ENCODE results near the gene IGF2BP3. TPM values are rescaled to one million over a fixed set of nuclear protein-coding genes. Genes with fewer than 3 reads are reported as not detected.

IGF2BP3 gene
- total RNA-seq, 1 experiment from 2014 or later = 74.1 TPM

DNA sequence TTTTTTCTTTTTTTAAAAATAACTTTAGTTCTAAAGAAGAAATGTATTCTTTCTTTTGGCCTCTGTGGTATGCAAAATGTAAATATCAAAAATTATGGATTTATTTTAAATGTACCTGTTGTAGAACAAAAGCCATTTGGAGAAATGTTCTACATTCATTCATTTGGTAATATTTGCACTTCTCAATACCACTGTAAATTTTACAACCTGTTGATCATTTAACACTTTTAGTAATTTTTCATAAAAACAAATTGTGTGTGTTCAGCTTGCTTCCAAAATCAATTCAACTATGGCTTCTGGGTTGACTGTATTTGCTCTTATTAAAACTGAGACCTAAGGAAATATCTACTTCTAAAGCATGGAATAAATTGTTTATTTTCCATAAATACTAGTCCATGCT, 2.3 kb upstream of the IGF2BP3 start:
- DNase-seq (ENCODE audit: low spot score) = no peak

DNA sequence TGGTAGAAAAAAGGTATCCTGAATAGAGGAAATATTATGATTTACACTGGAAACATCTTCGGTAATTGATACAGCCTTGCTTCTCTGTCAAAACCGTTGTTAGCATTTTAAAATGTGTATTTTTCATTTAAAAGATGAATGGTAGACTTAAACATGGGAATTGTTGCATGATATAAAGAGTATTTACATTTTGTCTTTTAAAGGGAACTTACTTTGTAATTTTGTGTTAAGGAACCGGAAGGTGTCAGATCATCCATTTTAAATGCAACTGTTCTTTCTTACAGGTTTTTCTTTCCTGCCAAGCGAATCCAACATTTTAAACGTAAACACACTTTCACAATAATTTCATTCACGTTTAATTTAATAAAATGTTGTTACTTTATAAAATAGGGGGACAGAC, 1.8 kb upstream of the IGF2BP3 start:
- DNase-seq (ENCODE audit: low spot score) = no peak

DNA sequence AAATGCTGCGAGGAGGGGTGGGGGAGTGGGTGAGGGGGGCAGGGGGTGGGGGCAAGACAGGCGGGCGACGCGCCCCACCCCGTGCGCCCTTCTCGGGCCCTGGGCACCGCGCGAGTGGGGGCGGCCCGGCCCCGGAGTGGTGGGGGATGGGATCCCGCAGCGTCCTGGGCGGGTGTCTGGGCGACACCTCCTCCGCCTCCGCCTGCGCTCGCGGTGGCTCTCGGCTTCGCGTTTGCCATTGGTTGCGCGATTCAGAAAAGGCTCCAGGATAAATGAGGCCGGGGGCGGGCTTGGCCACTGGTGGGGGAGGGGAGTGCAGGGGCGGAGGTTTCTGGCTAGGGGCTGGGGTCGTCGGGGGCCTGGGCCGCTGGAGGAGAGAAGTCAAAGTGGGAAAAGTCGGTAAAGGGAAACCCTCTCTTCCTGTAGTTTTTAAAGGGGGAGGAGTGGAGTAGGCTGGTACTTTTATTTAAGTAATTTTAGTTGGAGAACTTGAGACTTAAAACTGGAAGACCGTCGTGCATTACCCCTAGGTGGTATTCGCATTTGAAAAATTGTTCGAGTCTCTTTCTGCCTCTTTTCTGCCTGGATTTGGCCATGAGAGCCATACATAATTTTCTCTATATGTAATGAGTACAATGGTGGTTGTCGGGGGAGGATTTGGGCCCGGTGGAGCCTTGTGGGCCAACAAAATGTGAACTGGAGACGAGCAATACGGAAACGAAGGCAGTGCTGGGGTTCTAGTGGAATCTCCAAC, 992 bp upstream of the IGF2BP3 start:
- peak; percentile 84 for DNase-seq (ENCODE audit: low spot score)

- peak; percentile 38 for DNase-seq (ENCODE audit: low spot score)
Observed at GRCh38 chr7:23469961-23470250, 385 bp downstream of the IGF2BP3 start.

GRCh38 chr7:23469150-23469960, 936 bp downstream of the IGF2BP3 start:
- DNase-seq (ENCODE audit: low spot score) = no peak

DNA sequence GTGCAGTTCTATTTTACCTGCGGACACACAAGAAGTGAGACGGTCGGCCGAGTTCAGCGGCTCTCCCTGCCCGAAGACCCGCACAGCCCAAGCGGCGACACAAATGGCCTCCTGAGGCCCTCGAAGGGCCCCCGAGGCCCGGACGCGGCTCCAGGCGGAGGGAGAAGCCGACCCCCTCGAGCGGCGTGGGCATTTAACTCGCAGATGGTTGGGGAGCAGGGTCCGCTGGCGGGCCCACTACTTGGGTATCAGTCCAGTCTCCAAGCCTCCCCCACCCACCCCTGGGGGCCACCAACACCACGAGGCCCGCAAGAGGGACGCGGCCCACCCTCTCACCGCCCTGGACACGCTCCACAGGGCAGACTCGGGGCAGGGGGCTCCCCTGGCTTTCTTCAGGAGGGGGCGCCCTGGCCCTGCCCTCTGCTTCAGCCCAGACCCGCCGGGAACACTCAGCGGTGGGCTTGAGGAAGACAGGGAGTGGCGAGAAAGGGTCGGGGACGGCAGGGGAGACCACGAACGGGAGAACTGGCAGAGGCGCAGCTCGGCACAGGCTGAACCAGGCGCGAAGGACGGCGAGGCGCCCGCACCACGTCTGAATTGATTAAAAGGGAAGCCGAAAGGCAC, 1.7 kb downstream of the IGF2BP3 start:
- no peak for DNase-seq (ENCODE audit: low spot score)

DNA sequence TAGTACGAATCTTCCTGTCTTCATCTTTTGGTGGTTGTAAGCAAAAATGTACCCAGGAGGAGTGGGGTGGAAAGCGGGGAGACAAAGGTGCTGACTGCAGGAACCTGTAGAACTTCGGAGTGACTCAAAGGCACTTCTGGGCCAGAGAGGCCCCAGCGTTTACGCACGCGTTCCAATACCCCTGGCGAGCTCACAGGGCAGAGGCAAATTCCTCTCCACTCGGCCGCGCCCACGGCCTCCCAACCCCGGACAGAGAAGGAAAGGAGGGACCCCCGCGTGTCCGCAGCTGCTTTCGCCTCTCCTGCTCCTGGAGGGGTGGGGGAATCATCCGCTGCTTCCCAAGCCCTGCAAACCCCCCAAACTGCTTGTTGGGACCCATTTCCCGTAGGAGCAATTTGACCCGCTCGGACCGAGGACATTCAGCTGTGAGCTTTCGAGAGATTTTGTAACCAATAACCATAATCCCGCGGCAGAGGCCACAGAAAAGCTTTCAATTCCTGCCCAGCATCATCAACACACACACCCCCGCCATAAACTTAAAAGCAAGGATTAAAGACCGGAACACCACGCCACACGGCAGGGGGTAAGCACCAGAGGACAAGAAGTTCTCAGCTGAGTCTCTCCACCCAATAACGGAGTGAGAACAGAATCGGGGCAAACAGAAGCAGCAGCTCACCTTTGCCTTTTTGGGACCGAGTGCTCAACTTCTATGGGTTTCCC, 2.3 kb downstream of the IGF2BP3 start:
- DNase-seq (ENCODE audit: low spot score) = peak; percentile 48

GRCh38 chr7:23467291-23467805, 2.9 kb downstream of the IGF2BP3 start:
- DNase-seq (ENCODE audit: low spot score) = no peak

GRCh38 chr7:23462846-23463245, 7.4 kb downstream of the IGF2BP3 start:
- DNase-seq (ENCODE audit: low spot score) = peak; percentile 84

DNA sequence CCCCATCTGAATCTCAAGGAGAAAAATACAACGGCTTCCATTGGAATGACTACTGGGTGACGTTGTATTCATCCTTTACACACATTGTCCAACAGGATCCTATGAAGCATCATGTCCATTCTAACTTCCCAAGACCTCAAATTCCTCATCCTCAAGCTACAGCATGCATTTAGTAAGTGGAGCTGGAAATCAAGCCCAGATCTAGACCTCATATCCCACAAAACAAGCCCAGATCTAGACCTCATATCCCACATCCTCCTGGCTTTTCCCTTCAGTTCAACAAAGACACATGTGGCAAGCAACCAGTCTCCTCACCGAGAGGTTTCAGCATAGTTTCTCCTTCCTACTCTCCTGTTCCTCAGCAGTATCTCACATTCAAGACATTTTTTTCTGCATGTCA, 12.2 kb downstream of the IGF2BP3 start:
- DNase-seq (ENCODE audit: low spot score) = no peak

DNA sequence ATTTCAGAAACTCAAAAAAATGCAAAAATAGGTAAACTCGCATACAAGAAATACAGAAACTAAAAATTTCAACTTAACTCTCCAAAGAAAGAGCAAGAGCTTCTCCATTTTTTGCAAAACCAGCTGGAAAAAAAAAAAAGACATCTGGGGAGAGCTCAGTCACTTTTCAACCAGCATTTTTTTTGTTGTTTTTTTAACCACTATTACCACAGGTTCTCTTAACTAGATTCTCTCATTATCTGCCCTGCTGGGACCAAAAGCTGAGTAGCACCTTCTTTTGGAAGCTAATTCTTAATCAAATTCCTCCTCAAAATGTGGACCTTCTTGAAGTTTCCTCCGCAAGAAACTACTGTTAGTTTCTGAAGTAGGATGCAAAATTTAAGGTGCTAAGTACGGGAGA, 14.2 kb downstream of the IGF2BP3 start:
- DNase-seq (ENCODE audit: low spot score) = no peak

DNA sequence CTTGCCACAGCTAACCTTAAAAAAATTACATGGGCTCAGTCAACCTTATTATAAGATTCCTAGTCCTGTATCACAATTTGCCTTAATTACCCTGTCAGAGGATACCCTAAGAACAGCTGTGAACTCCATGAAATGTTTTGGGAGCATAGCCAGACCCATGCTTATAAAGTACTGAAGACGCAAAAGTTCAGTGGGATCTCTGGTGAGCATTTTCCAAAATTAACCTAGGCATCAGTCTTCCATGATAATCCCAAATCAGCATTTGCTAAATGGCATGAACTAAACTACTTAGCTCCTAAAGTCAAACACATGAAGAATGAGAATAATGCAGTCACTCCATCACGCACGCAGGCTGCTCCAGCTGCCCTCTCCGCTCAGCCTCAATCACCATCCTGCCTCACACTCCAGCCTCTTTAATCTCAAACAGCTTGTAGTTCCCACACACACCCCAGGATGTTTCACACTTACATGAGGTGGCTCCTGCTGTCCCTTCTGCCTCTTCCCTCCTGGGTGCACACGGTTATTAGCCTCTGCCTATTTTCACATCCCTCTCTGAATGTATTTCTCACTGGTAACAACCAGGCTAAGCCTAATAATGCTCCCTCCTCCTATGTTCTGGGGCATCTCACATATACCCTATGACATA, 15.3 kb downstream of the IGF2BP3 start:
- no peak for DNase-seq (ENCODE audit: low spot score)

- no peak for DNase-seq (ENCODE audit: low spot score)
Observed at GRCh38 chr7:23450518-23450917, 19.8 kb downstream of the IGF2BP3 start.

- DNase-seq (ENCODE audit: low spot score) = no peak
Observed at GRCh38 chr7:23449941-23450340, 20.4 kb downstream of the IGF2BP3 start.

- no peak for DNase-seq (ENCODE audit: low spot score)
Observed at GRCh38 chr7:23445326-23445725, 25.0 kb downstream of the IGF2BP3 start.

- DNase-seq (ENCODE audit: low spot score) = no peak
Observed at GRCh38 chr7:23443974-23444373, 26.3 kb downstream of the IGF2BP3 start.

DNA sequence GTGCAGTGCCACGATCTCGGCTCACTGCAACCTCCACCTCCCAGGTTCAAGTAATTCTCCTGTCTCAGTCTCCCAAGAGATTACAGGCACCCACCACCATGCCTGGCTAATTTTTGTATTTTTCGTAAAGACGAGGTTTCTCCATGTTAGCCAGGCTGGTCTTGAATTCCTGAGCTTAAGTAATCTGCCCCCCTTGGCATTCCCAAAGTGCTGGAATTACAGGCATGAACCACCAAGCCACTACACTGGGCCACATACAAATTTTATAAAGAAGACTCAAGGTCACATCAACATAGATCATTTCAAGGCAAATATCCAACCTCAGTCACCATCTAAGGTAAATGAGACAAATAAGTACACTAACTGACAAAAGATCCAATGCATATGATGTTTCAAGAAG, 32.1 kb downstream of the IGF2BP3 start:
- DNase-seq (ENCODE audit: low spot score) = no peak

- DNase-seq (ENCODE audit: low spot score) = no peak
Observed at GRCh38 chr7:23434147-23434917, 36.0 kb downstream of the IGF2BP3 start.

DNA sequence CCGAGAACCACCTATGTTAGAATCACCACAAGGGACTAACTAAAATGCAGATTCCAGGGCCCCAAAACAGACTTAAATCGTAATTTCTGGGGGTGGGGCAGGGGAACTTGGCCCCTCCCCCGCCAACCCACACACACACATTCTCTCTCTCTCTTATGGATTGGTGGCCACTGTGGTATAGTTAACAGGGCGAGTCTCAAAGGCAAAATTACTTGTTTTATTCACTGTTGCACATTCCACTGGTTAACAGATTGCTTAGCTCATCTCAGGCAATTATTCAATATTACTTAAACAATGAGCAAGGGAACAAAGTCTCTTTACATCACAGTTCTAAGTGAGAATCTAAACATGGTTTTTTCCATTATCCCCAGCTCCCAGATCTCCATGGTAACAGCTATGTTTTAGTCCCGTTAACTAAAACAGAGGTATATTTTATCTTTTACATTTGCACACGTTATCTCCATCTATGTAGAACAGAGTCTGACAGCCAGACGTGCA, 38.5 kb downstream of the IGF2BP3 start:
- DNase-seq (ENCODE audit: low spot score) = no peak

DNA sequence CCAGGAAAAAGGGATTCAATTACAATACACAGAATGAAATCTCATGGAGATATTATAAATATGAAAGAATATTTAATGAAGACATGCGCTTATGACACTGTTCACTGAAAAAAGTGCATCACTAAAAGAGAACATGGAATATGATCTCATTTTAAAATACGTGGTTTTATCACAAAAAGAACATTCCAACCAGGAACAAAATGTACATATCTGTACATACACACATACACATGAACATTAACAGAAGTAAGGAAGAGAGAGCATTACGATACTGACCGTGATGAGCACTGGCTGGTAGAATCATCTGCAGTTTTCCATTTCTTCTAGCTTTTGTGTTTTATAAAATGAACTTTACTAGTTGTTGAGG, 39.4 kb downstream of the IGF2BP3 start:
- DNase-seq (ENCODE audit: low spot score) = no peak

GRCh38 chr7:23426876-23427275, 43.4 kb downstream of the IGF2BP3 start:
- DNase-seq (ENCODE audit: low spot score) = no peak
